HepG2 (cell line): ENCODE measurements around the gene RGS2. TPM values are rescaled to one million over a fixed set of nuclear protein-coding genes. Genes with fewer than 3 reads are reported as not detected.

Experiments
- ATAC-seq: fragments of 200-7000 bp; cut with Tn5 transposase; 3 replicates; pipeline ENCODE4 v1.9.1; 2020; ENCODE audit warnings: mild to moderate bottlenecking, moderate library complexity
- BruUV-seq: library from RNA; stranded (reverse); fragments of 400-500 nt; replicated peaks from 2 replicates; lab custom pipeline; 2021; lab: Mats Ljungman, UMichigan
- CTCF ChIA-PET: fragments of 300-600 bp; formaldehyde crosslinking; extraction: SDS; loops from one replicate; lab custom pipeline; 2021; ENCODE audit warnings: low total read pairs, inconsistent platforms, low intra/inter-chr PET ratio; lab: Yijun Ruan, JAX
- POLR2A ChIA-PET: fragments of 350-600 bp; sonication (Branson Sonifier 250); formaldehyde crosslinking; loops from one replicate; lab custom pipeline; 2020; ENCODE audit warnings: antibody characterized with exemption, inconsistent platforms; lab: Yijun Ruan, JAX
- DNase-seq: peaks from one replicate; pipeline ENCODE4 v3.0.0-alpha.2; 2015; ENCODE audit warnings: low spot score
- FAIRE-seq: peaks from 3 replicates; lab custom pipeline; 2011; peaks lifted over from hg19 to GRCh38; lab: Jason Lieb, UNC
- H2AFZ ChIP-seq: one replicate; pipeline ENCODE4 v1.6.1; 2011; ENCODE audit warnings: low read length, inconsistent platforms
- H3K27ac ChIP-seq: fragments of 300-600 bp; 3 replicates; pipeline ENCODE4 v1.8.0; 2011; ENCODE audit warnings: mixed run types, mild to moderate bottlenecking, mixed read lengths, low read length, inconsistent platforms; ENCODE audit not compliant: insufficient read depth; ENCODE audit errors: extremely low read length
- H3K27me3 ChIP-seq, 2 experiments: fragments of 200-600 bp in 1 of 2; 2 replicates in 1 of 2; 3 replicates in 1 of 2; pipeline versions ENCODE4 v1.6.0 to v1.8.0; 2011; ENCODE audit warnings: low read length in 2 of 2, mild to moderate bottlenecking in 2 of 2, moderate library complexity in 2 of 2, inconsistent platforms in 1 of 2; ENCODE audit not compliant: insufficient read depth in 2 of 2, control insufficient read depth in 1 of 2
- H3K36me3 ChIP-seq, 2 experiments: fragments of 200-600 bp in 1 of 2; replicated peaks in 1 of 2; 2 replicates in 1 of 2; 3 replicates in 1 of 2; pipeline versions ENCODE4 v1.5.1 to v1.8.0; 2011; ENCODE audit warnings: low read length in 2 of 2, inconsistent platforms in 1 of 2; ENCODE audit not compliant: insufficient read depth in 2 of 2, control insufficient read depth in 1 of 2
- H3K4me1 ChIP-seq: 2 replicates; pipeline ENCODE4 v1.5.1; 2012; ENCODE audit warnings: low read length, inconsistent platforms; ENCODE audit not compliant: insufficient read depth
- H3K4me2 ChIP-seq: 2 replicates; pipeline ENCODE4 v1.6.0; 2011; ENCODE audit warnings: low read depth, low read length, inconsistent platforms
- H3K4me3 ChIP-seq, 3 experiments: fragments of 200-600 bp in 1 of 3; sonication (generic), shearing (Covaris generic) in 1 of 3; replicated peaks in 1 of 3; 2 replicates each; pipeline ENCODE4 v1.5.1; 2011 to 2016; ENCODE audit warnings: low read length in 3 of 3, inconsistent platforms in 2 of 3, low read depth in 2 of 3, mild to moderate bottlenecking in 2 of 3, control low read depth in 1 of 3, mixed read lengths in 1 of 3; ENCODE audit not compliant: insufficient read depth in 1 of 3
- H3K79me2 ChIP-seq: one replicate; pipeline ENCODE4 v1.6.1; 2011; ENCODE audit warnings: low read length, inconsistent platforms; ENCODE audit not compliant: insufficient read depth
- H3K9ac ChIP-seq: 2 replicates; pipeline ENCODE4 v1.6.0; 2011; ENCODE audit warnings: mild to moderate bottlenecking, low read depth, low read length, inconsistent platforms; ENCODE audit not compliant: insufficient read depth
- H3K9me3 ChIP-seq: 2 replicates; pipeline ENCODE4 v1.5.1; 2012; ENCODE audit warnings: mild to moderate bottlenecking, low read length
- H4K20me1 ChIP-seq: 2 replicates; pipeline ENCODE4 v1.6.0; 2011; ENCODE audit warnings: inconsistent platforms, mild to moderate bottlenecking, low read length, moderate library complexity; ENCODE audit not compliant: insufficient read depth
- BRCA1 ChIP-seq: sonication (generic); formaldehyde crosslinking; IDR thresholded peaks from 2 replicates; pipeline ENCODE4 v1.4.0; 2020; ENCODE audit warnings: missing genetic modification reagents
- CBX5 ChIP-seq: sonication (generic); formaldehyde crosslinking; IDR thresholded peaks from 2 replicates; pipeline ENCODE4 v1.4.0; 2020; ENCODE audit warnings: missing genetic modification reagents, borderline replicate concordance
- HMGA1 ChIP-seq: sonication (generic); formaldehyde crosslinking; conservative IDR thresholded peaks from 2 replicates; pipeline ENCODE4 v1.4.0; 2020; ENCODE audit warnings: missing genetic modification reagents
- IKZF4 ChIP-seq: sonication (generic); formaldehyde crosslinking; IDR thresholded peaks from 2 replicates; pipeline ENCODE4 v1.5.1; 2020; ENCODE audit warnings: borderline replicate concordance, mild to moderate bottlenecking, low read depth, missing genetic modification reagents; ENCODE audit errors: not compliant biosample characterization
- MBNL3 ChIP-seq: fragments of 250-450 bp; sonication (Bioruptor Pico); conservative IDR thresholded peaks from 2 replicates; pipeline ENCODE4 v1.8.0; 2022; ENCODE audit warnings: mild to moderate bottlenecking, inconsistent platforms
- MEIS2 ChIP-seq: sonication (generic); formaldehyde crosslinking; IDR thresholded peaks from 2 replicates; pipeline ENCODE4 v1.9.0; 2021; ENCODE audit warnings: mild to moderate bottlenecking, missing genetic modification reagents
- NFE2 ChIP-seq: sonication (generic); formaldehyde crosslinking; IDR thresholded peaks from 2 replicates; pipeline ENCODE4 v1.4.0; 2020; ENCODE audit warnings: missing genetic modification reagents
- PATZ1 ChIP-seq: sonication (generic); formaldehyde crosslinking; IDR thresholded peaks from 2 replicates; pipeline ENCODE4 v1.4.0; 2020; ENCODE audit warnings: missing genetic modification reagents
- REXO4 ChIP-seq: sonication (generic); formaldehyde crosslinking; IDR thresholded peaks from 2 replicates; pipeline ENCODE4 v1.8.0; 2022; ENCODE audit warnings: missing genetic modification reagents, mild to moderate bottlenecking, borderline replicate concordance
- RFXAP ChIP-seq: sonication (generic); formaldehyde crosslinking; IDR thresholded peaks from 2 replicates; pipeline ENCODE4 v1.4.0; 2020; ENCODE audit warnings: missing genetic modification reagents, borderline replicate concordance
- SRY ChIP-seq: sonication (generic); formaldehyde crosslinking; IDR thresholded peaks from 2 replicates; pipeline ENCODE4 v1.8.0; 2022; ENCODE audit warnings: mild to moderate bottlenecking, missing genetic modification reagents
- ZBTB21 ChIP-seq: sonication (generic); formaldehyde crosslinking; IDR thresholded peaks from 2 replicates; pipeline ENCODE4 v1.4.0; 2020; ENCODE audit warnings: missing genetic modification reagents
- ZBTB3 ChIP-seq: sonication (generic); formaldehyde crosslinking; IDR thresholded peaks from 2 replicates; pipeline ENCODE4 v1.4.0; 2020; ENCODE audit warnings: low read depth, mild to moderate bottlenecking, moderate library complexity, missing genetic modification reagents, borderline replicate concordance
- ZNF280B ChIP-seq: sonication (generic); formaldehyde crosslinking; IDR thresholded peaks from 2 replicates; pipeline ENCODE4 v1.5.0; 2020; ENCODE audit warnings: missing genetic modification reagents, mild to moderate bottlenecking, borderline replicate concordance
- ZNF383 ChIP-seq: sonication (generic); formaldehyde crosslinking; IDR thresholded peaks from 2 replicates; pipeline ENCODE4 v1.4.0; 2020; ENCODE audit warnings: missing genetic modification reagents, mild to moderate bottlenecking, borderline replicate concordance
- ZNF431 ChIP-seq: sonication (generic); formaldehyde crosslinking; IDR thresholded peaks from 2 replicates; pipeline ENCODE4 v1.9.0; 2022; ENCODE audit warnings: missing genetic modification reagents, low read depth, mild to moderate bottlenecking, borderline replicate concordance
- ZNF564 ChIP-seq: sonication (generic); formaldehyde crosslinking; IDR thresholded peaks from 2 replicates; pipeline ENCODE4 v1.8.1; 2023; ENCODE audit warnings: mild to moderate bottlenecking, missing genetic modification reagents
- ZNF737 ChIP-seq: sonication (generic); formaldehyde crosslinking; IDR thresholded peaks from 2 replicates; pipeline ENCODE4 v1.5.0; 2020; ENCODE audit warnings: missing genetic modification reagents, mild to moderate bottlenecking, borderline replicate concordance
- ZNF761 ChIP-seq: sonication (generic); formaldehyde crosslinking; conservative IDR thresholded peaks from 2 replicates; pipeline ENCODE4 v1.4.0; 2020; ENCODE audit warnings: mild to moderate bottlenecking, missing genetic modification reagents
- WGBS: methylation state at CpG from one replicate; pipeline ENCODE4 v1.1.6; 2017; ENCODE audit warnings: low lambda C conversion rate; 5-methylcytosine and 5-hydroxymethylcytosine counted together
- in situ Hi-C: cut with HindIII; loops from 2 replicates; pipeline ENCODE4 v1.10.0; 2017; ENCODE audit warnings: low pct_unique_long_range_greater_than_20kb; ENCODE audit not compliant: extremely low pct_ligation_motif_present
- intact Hi-C: fragments of 100-400 bp; cut with micrococcal nuclease; formaldehyde crosslinking; loops from one replicate; pipeline ENCODE4 v1.10.0; 2022; ENCODE audit not compliant: unreplicated experiment
- polyA plus RNA-seq, 8 experiments: library from polyadenylated mRNA; depleted of rRNA in 3 of 8; stranded (reverse) in 7 of 8; unstranded in 1 of 8; fragments of >200 nt; fragmentation: Illumina TruSeq in 4 of 8; extraction: Trizol in 4 of 8; gene quantifications; 2 replicates each; pipeline versions ENCODE4 v1.2.1 to v1.2.3, GENCODE V29; 2011 to 2016; ENCODE audit warnings: low read depth in 4 of 8, missing spikeins in 1 of 8, mixed read lengths in 1 of 8; ENCODE audit not compliant: insufficient read depth in 1 of 8
- total RNA-seq, 5 experiments: library from RNA; depleted of rRNA; stranded (reverse); fragments of >200 nt; fragmentation: Illumina TruSeq; extraction: Trizol; gene quantifications; 2 replicates each; pipeline ENCODE4 v1.2.3, GENCODE V29; 2016; ENCODE audit warnings: low read depth in 1 of 5

Gene RGS2
- total and polyA plus RNA-seq, 2 of the 13 experiments (the other 11 are each of a cell fraction or from before 2014, with no cell fraction given): 0.64 to 1.4 TPM

- TF ChIP-seq ZNF564 (CRISPR knock-in tag): no peak
- TF ChIP-seq REXO4 (CRISPR knock-in tag): no peak
These were observed 30.6 kb downstream of the RGS2 start (continued) for GRCh38 chr1:192839162-192840066.

DNA sequence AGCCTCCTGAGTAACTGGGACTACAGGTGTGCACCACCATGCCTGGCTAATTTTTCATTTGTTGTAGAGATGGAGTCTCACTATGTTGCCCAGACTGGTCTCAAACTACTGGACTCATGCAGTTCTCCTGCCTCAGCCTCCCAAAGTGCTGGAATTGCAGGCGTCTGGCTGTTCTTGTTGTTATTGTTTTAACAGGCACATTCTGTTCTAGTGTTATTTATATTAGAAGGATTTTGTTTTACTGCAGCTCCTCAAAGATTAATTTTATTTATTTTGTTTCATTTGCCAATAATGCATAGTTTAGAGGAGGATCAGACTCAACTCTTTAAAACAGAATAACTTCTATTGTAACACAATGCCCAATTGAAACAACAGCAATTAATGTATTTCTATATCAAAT lies 35.5 kb downstream of the RGS2 start:
- DNase-seq (no peak), FAIRE-seq (no peak), ATAC-seq (no peak)
- H3K27me3 ChIP-seq: no peaks in the 10 kb centered on the region
- no peak overlapping the region for H3K4me3 ChIP-seq
- H2AFZ ChIP-seq: no peak overlapping the region
- POLR2A ChIA-PET: no interaction called here
- CTCF ChIA-PET: no interaction called here
- no peak overlapping the region for H3K9ac ChIP-seq
- no peaks in the 10 kb centered on the region for H3K79me2 ChIP-seq
- H3K9me3 ChIP-seq: no peaks in the 10 kb centered on the region
- no TSS peak for BruUV-seq
- H3K36me3 ChIP-seq: no peaks in the 10 kb centered on the region
- 4% methylated on average over 1 of the region's 1 CpG for WGBS
- intact Hi-C loops: no loop called here
- no peaks in the 10 kb centered on the region for H3K4me1 ChIP-seq
- H3K4me2 ChIP-seq: no peak overlapping the region
- no peak overlapping the region for H3K27ac ChIP-seq
- H4K20me1 ChIP-seq: no peaks in the 10 kb centered on the region
- in situ Hi-C loops: no loop called here
- no peak for TF ChIP-seq RFXAP
- no peak for TF ChIP-seq MBNL3
- TF ChIP-seq ZBTB3: no peak
- no peak for TF ChIP-seq HMGA1 (CRISPR knock-in tag)
- no peak for TF ChIP-seq ZNF280B
- TF ChIP-seq IKZF4: no peak
- TF ChIP-seq SRY (CRISPR knock-in tag): no peak
- no peak for TF ChIP-seq ZNF761 (CRISPR knock-in tag)
- no peak for TF ChIP-seq BRCA1 (CRISPR knock-in tag)
- no peak for TF ChIP-seq PATZ1 (CRISPR knock-in tag)
- no peak for TF ChIP-seq CBX5 (CRISPR knock-in tag)
- no peak for TF ChIP-seq ZNF737 (CRISPR knock-in tag)
- no peak for TF ChIP-seq ZBTB21 (CRISPR knock-in tag)
- TF ChIP-seq MEIS2 (CRISPR knock-in tag): no peak
- no peak for TF ChIP-seq NFE2
- TF ChIP-seq ZNF431: no peak
- TF ChIP-seq ZNF383 (CRISPR knock-in tag): no peak
